HG03378 (cell line): ENCODE measurements around the gene PCBP3.
"Not testable (repeated sequence)": the region's sequence is repeated elsewhere in the genome, so short reads cannot be mapped to it uniquely, and the experiment has no call there.

Experiments
- ATAC-seq: cut with Tn5 transposase; IDR thresholded peaks from one replicate; pipeline ENCODE4 v1.9.1; 2021; ENCODE audit warnings: mild to moderate bottlenecking, moderate library complexity; ENCODE audit not compliant: unreplicated experiment

The PCBP3 gene

GRCh38 chr21:45836268-45836655, 192.7 kb downstream of the PCBP3 start:
- ATAC-seq: no peak

DNA sequence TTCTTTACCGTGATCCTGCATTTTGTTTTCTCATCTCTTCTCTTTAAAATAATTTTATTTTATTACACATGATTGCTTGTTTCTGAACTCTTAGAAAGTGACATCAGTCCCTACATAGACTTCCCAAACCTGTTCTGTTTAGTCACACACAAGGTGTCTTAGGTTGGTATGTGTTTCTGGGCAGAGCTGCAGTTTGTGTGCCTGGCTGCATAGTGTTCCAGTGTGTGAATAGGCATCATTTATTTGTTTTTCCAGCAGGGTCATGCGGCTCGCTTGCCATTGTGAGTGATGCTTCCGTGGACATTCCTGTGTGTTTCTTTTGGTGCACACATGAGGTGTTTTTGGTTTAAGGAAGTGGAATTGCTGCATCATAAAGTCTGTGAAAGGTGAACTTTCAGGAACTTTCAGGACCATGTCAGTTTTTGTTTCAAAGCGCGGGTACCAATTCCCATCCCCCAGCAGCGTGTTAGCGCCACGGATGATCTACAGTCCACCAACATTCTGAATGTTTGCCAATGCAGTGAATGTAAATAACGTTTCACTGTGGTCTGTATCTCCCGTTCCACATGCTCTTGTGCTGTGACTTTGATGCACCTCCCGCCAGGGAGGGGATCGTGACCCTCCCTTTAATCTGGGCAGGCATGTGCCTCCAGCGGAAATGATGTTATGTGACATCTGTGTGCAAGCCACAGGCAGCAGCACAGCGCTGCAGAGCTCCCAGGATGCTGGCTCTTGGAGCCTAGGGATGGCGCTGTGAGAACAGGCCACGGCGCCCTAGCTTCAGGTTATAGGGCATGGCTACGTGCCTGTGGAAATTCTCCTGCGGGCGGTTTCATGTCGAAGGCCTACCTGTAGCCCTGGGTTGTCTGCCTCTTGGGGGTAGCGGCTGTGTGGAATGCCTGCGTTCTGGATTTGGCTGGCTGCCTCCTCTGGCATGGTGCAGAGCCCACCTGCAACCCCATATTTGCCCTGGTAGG, 193.5 kb downstream of the PCBP3 start:
- ATAC-seq: no peak

DNA sequence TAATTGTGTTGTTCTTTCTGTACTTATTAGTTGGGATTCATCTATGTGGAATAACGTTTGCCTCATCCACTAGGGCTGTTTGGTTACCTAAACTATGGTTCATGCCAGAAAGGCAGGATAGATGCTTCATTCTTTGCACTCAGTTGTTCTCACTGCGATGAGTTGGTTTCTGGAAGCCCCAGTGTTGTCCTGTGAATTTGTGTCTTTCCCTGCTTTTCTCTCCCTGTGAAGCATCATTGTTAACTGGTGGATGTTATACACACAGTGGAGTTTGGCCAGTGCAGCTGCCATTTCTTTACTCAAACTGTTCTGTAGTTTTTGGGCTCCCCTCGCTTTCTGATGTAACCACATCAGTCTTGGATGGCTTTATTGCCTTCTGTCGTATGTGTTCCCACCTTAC, 194.4 kb downstream of the PCBP3 start:
- no peak for ATAC-seq

GRCh38 chr21:45838634-45839033, 195.1 kb downstream of the PCBP3 start:
- ATAC-seq: no peak

DNA sequence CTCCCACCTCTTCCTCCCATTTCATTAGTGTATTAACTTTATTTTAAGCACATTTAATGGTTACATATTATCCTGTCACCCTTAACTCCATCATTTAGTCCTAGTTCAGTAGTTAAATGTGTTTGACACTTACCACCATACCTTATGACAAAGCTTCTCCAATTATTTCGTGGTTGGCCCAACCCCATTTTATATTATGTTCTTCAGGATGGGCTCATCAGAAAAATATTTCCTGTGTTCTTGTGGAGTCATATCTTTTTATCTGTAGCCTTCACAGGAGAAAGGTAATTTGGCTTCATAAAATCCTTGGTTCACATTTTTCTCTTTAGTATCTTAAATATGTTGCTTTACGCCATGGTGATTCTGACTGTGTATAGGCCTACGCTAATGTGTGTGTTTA, 195.7 kb downstream of the PCBP3 start:
- ATAC-seq: no peak

GRCh38 chr21:45841033-45841432, 197.5 kb downstream of the PCBP3 start:
- no peak for ATAC-seq

DNA sequence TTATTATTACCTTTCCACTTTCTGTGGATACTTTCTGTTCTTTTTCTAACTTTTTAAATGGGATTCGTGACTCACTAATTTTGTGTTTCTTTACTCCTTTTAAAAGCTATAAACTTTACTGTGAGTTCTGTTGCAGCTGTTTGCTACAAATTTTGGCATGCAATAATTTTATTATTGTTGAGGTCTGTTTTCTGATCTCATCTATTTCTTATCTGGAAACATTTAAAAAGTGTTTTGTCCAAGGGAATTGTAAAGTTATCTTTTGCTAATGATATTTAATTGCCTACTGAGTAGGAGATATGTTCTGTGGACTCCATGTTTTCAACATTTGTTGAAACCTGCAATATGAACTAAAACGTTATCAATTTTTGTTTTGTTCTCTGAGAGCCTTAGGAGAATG, 199.9 kb downstream of the PCBP3 start:
- no peak for ATAC-seq

DNA sequence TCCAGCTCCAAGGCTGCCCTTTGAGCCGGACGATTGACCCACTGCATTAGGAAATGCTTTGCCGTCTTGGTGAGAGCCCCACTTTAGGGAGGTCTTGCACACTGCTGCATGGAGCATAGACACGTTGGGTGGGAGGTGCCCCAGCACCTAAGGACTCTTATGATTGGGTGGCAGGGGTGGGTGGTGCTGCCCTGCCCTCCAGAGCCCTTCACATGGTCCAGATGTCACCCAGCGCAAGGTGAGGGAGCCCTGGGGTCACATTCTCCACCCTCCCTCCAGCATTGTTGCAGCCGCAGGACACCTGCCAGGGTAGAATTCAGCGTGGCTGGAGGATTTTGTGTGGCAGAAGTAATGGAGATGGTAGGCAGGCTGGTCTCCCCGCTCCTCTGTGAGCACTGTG, 200.7 kb downstream of the PCBP3 start:
- no peak for ATAC-seq

DNA sequence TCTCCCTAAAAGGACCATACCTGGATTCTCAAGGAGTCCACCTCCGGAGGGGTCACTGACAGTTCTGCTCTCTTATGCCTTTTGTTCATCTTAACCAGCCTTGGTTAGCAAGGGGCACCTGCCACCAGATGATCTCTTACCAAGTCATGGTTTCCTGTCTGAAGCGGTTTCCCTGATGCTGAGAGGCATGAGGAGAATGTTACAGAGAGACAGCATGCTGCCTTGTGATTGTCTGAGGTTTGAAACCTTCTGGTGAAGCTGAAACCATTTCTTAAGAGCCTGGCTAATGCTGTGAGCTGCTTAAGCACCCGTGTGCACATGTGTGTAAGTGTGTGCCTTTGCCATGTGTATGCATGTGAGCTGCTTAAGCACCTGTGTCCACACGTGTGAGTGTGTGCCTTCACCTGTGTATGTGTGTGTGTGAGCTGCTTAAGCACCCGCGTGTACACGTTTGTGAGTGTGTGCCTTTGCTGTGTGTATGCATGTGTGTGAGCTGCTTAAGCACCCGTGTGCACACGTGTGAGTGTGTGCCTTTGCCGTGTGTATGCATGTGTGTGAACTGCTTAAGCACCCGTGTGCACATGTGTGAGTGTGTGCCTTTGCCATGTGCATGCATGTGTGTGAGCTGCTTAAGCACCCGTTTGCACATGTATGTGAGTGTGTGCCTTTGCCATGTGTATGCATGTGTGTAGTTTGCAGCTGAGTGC, 201.7 kb downstream of the PCBP3 start:
- ATAC-seq: no peak

GRCh38 chr21:45845770-45846090, 202.2 kb downstream of the PCBP3 start:
- ATAC-seq: no peak

DNA sequence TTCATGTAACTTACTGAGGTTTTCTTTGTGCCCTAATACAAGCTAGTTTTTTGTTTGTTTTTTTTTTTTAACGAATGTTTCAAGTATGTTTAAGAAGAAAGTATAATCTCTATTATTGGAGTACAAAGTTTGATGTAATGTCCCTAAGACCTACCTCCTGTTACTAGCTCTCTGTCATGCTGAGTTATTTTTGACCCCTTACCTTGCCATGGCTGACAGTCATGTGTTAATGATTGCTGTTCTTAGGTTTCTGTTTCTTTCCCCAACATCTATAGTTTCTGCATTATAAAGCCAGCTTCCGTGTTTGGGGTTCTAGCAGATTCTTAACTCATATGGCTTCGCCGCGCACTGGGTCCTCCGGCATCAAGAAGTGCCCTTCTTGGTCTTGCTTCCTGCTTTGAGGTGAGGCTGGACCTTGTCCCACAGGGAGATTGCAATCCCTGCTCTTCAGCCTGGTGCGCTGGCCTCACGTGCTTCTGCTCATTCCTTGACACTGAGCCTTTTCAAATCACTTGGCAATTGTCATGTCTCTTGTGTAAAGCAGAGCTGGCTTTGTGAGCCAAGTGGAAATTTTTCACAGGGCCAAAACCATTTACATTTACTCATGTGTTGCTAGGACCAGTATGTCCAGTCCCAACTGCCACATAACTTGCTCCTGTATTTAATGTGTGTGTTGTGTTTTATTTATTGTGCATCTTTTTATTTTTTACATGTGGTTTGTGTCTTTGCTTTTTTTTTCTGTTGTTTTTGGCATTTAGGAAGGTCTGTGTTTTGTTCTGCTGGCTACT, 203.0 kb downstream of the PCBP3 start:
- no peak for ATAC-seq

DNA sequence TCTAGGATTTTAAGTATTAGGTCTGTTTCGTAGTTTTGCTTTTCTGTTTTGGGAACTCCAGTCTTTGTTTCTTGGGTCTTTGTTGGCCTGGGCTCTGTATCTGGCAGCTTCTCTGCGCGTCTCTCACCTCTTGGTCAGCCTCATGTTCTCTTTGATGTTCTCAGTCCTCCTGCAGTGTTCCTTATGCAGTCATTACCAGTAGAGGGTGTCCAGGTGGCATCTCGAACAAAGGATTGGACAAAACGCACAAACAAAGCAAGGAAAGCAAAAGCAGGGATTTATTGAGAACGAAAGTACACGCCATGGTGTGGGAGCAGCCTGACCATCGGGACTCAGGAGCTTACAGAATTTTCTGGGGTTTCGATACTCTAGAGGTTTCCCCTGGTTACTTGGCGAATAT, 204.3 kb downstream of the PCBP3 start:
- ATAC-seq: no peak

DNA sequence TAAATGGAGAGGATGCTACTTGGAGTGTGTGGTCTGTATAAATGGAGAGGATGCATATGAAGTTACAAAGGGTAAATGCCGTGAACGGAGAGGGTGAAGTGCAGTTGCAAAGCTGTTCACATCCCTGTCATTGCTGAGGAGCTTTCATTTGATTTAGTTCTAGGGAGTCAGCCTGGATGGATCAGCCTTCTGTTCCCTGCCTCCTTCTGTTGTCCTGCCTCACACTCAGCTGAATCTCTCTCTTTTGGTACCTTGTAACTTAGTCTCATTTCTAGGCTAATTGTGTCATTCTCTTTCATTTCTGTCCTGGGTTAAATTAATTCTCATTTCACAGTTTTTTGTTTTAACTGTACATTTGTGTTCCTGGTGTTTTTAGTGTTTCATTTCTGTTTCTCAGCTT, 204.8 kb downstream of the PCBP3 start:
- ATAC-seq: no peak

GRCh38 chr21:45848805-45849204, 205.3 kb downstream of the PCBP3 start:
- no peak for ATAC-seq

GRCh38 chr21:45849651-45850050, 206.1 kb downstream of the PCBP3 start:
- no peak for ATAC-seq

DNA sequence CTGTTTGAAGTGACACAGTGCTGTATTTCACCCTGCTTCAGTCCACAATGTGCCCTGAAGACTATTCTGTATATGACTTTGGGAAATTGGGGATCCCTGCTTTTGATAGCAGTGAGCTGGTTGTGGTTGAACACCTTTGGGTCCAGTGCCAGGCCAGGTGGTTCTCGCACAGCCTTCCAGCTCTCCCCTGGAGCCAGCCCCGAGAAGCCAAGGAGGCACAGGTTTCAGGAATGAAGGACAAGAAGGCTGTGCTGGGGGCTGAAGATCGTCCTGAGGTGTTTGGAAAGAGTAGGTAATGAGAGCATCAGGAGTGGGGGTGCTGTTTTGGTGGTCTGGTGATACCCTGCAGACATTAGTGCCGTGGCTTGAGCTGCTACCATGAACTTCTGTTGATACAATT, 206.7 kb downstream of the PCBP3 start:
- no peak for ATAC-seq

DNA sequence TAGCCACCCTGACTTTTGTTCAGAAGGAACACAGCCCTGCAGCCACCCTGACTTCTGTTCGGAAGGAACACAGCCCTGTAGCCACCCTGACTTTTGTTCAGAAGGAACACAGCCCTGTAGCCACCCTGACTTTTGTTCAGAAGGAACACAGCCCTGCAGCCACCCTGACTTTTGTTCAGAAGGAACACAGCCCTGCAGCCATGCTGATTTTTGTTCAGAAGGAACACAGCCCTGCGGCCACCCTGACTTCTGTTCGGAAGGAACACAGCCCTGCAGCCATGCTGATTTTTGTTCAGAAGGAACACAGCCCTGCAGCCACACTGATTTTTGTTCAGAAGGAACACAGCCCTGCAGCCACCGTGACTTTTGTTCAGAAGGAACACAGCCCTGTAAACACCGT, 208.9 kb downstream of the PCBP3 start:
- not testable (repeated sequence) for ATAC-seq

GRCh38 chr21:45852886-45853400, 209.4 kb downstream of the PCBP3 start:
- ATAC-seq: no peak

- ATAC-seq: no peak
Observed at GRCh38 chr21:45853703-45854342, 210.3 kb downstream of the PCBP3 start.

- no peak for ATAC-seq
Observed at GRCh38 chr21:45854690-45855247, 211.2 kb downstream of the PCBP3 start.
